NCI-H2081 treated with DMSO at 0.1 percent for 48 hours (cell line): Measurements from ENCODE around the gene ITGA4.

Experiments used
- DNase-seq: peaks from one replicate; lab custom pipeline; 2025; lab: John Stamatoyannopoulos, UW

The ITGA4 gene

DNA sequence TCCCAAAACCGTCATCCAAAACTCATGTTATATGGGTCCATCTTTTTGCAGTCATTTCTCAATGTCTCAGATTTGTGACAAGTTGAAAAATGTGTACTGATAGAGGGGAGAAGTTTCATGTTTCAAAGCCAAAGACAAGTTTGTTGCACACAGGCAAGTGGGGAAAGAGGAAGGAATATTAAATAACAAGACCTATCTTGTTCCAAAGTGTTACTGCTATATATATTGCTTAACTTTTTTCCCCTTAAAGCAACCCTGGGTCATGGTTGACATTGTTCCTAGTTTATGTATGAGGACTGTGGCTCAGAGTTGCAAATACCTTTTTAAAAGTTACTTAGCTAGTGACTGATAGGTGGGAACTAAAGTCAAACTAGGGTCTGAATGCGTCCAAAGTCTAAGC lies 1.7 kb downstream of the ITGA4 start:
- no peak for DNase-seq

DNA sequence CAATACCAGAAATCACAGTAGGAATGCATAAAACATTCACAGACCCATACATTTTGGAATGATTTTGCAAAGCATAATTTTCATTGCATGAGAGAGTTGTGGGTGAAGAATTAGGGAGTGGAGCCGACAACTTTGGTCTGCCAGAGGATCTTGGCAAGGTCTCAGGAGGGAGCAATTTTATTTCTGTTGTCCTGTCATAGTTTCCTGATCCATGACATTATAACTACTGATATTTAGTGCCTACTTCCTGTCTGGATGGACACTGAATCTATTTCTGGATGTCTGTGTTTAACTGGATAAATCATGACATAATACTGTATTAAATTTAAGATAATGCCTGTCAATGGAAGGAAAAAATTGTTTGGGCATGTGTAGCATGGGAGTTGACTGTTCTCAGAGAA lies 2.4 kb downstream of the ITGA4 start:
- DNase-seq: no peak

DNA sequence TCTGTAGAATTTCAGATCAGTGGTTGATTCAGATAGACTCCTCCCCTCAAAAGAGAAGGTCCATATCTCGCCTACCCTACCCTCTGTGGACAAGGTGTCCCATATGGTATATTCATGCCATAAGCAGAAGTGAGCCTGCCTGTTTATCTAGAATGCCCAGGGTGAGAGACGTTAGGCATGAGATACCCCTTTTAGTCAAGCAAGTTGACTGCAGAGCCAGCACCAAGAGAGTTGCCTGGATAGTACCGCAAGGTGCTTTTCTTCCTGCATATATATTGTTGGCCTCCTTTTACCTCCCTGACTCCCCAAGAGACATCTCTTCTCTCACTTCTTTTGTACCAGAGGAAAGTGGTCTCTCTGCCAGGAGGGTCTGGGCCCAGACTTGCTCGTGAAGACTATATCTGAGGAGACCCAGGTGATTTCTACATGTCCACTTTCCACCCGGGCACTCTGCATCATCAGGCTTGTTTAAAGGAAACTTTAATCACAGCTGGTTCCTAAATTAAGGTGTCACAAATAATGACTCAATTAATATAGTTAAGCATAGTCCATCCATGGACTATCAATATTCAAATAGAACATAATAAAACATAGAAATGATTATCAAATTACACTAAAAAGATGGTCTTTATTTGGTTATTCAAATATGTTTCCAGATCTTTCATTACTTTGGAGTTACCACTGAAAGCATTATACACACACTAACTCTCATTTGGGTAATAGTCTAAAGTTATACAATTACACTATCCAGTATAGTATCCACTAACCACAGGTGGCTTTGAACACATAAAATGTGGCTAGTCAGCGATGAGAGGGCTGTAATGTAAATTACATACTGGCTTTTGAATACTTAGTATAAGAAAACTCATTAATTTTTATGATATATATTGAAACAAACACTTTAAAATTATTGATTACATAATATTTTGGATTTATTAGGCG lies 4.1 kb downstream of the ITGA4 start:
- DNase-seq: no peak

DNA sequence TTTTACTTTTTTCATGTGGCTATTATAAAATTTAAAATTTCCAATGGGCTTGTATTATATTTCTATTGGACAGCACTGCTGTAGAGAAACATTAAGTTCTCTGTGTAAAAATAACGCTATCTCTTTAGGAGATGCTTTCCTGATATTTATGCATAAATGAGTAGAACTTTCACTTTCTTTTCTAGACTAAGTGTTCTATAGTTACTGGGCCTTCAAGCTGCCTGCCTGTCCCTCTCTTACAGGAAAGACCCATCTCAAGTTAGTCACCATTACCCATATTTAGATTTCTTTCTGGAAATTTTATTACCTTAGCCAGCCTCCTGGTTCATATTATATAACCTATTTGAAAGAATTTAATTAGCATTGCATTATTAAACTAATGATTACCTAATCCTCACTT lies 4.8 kb downstream of the ITGA4 start:
- DNase-seq: no peak

DNA sequence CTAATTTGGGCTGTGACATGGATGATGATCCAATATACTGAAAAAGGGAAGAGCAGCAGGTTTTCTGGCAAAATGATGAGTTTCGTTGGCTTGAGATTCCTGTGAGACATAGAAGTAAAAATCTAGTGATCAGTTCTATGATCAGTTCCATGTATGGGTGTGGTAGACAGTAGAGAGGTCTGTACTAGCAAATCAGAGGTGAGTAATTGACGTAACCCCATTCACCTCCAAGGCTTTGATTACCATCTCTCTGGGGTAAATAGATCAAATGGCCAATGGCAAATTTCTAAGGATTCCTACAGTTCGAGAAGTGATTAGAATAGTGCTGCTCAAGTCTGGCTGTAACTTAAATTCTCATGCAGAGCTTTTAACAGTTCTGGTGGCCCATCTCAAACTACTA lies 6.4 kb downstream of the ITGA4 start:
- DNase-seq: no peak

DNA sequence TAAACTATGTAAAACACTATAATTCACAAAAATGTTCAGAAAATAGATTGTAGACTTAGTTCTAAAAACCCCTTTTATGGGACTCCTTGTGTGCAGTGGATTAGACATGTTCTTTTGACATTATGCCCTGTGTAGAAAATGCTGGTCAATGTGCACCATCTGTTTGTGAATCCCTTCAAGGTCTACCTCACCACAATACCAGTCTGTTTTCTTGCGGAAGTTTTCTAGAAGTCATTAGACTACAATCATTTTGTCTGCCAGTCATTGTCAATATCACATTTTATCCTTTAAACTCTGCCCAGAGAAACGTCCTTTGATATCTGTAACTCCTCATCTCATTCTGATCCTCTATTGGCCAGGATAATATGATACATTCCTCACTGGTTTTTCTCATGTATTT lies 7.8 kb downstream of the ITGA4 start:
- no peak for DNase-seq

DNA sequence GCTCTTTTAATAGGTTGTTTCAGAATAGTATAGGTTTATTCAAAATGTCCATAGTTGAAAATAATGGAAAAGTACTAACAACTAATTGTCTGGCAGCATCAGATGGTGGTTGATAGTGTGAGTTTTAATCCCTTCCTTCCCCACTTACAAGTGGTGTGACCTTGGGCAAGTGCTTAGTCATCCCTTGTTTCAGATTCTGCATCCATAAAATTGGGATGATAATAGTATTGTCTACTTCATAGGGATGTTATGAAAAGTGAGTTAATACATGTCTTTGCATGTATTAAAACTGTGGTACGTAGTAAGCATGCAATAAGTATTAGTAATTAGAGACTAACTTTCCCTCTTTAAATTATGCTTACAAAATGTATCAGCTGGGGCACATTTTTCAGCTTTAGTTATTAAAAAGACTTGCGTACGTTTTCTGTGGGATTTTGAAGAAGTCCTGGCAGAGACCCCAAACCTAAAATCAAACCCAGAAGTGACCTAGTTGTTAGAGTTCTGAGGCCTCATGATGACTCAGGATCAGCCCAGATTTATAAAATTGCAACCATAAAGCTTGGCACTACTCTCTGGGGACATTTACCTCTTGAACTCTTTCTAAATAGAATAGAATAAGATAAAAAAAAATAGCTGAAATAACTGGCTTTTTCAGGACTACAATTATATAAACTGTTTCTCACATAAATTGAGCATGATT lies 8.6 kb downstream of the ITGA4 start:
- no peak for DNase-seq

DNA sequence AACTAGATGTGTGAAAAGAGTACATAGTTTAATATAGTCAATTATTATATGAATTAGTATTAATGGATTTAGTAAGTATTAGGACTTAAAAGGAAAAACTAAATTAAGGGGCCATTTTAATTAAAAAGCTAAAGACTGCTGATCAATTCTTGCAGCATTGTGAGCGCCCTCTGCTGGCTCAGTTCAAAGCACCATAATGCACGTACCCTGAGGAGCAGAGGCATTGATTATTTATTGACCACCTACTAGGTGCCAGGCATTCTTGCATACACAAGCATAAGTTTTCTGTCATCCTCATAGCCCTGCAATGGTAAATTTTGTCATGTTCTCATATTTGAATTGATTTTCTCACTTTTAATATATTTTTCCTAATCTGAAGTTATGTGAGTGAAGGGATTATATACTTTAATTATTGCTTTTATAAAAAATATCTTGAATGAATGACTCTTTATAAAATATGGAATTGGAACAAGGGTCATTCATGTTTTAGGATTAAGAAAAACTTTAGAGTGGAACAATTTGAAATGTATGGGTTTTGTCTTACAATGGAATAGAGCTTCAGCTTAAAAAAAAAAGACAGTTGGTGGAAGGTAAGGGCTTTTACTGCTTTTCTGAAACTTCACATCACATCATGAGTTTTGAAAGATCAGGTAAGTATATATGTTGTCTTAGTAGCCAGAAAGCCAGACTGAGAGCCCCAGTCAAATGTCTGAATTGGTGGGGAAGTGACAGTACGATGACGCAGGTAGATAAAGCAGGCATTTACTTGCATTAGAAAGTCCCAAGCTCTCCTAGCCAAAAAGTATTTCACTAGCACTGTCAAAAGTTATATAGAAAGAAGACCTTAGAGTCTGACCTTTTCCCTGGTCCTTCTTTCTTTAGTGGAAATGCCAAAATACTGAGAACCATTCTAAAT lies 9.7 kb downstream of the ITGA4 start:
- DNase-seq: no peak

DNA sequence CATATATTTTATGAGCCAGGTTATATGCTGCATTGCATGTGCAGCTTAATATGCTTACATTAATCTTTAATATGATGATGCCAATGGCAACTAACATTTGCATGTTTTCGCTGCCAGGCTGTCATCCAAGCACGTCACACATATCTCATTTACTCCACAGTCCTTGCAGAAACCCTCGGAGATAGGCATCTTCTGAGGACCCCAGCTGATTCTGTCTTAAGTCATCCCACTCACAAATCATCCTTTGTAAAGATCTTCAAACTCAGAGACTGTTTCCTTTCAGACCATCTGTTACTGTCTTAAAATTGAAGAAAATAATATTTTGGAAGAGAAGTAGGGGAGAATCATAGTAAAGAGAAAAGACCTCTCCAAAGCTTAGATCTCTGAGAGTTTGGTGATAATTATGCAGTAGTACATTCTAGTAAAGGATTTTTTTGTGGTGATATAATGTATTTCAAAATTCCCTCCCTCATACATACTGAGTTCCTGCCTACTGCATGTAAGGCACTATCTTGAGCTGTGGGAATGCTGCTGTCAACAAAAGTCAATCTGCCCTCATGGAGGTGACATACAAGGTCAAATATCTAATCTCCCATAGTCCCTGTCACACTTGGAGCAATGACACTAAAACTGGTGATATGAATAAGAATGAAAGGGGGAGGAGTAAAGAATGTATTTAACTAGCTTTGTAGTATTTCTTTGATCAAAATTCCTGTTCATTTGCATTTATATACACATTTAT lies 11.0 kb downstream of the ITGA4 start:
- DNase-seq: no peak

DNA sequence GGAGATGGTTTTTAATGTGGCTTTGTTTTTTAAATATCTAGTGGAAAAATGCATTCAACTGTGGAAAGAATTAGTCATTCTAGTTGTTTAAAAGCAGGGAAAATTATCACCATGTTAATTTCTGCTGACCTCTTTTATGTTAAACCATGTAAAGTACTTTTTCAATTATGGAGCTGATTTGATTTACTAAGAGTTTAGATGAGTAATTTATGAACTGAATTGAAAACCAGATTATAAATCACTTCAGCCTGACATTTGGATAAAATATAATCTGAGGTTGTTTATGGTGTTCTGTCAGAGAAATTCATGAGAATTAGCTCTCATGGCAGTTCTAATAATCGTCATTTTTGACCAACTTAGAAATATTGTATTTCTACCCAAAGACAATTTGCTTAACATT lies 11.6 kb downstream of the ITGA4 start:
- DNase-seq: no peak

DNA sequence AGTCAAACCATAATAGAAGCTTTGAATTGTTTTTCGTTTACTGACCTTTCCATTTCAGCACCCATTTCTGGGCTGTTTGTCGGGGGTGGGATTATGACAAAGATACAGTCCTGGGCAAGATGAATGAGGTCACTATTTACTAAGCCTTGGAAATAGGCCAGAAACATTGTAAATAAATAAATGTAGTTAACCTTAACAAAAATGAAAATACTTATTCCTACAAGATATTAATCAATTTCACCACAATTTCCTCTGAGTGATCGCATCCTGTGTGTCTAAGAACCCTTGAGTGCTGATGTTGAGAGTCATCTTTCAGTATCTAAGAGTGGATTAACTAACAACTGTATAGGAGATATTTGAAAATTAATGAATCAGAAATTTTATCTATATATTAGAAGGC lies 14.0 kb downstream of the ITGA4 start:
- no peak for DNase-seq

DNA sequence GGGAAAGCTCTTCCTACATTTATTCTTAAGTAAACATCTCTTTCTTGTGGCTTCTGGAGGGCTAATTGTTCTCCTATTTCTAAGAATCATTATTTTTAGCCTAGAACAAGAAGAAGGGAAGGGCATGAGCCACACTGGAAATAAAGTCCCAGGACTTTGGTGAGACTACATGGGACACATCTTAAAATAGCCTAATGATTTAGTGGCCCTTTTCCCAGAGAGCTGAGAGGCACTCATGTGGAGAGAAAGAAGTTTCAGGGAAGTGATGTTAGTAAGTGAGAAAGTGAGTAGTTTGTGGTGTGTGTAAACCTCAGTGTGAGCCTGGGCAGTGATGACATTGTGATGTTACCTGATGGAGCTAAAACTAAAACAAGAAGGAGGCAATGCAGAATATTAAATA lies 14.6 kb downstream of the ITGA4 start:
- DNase-seq: no peak

DNA sequence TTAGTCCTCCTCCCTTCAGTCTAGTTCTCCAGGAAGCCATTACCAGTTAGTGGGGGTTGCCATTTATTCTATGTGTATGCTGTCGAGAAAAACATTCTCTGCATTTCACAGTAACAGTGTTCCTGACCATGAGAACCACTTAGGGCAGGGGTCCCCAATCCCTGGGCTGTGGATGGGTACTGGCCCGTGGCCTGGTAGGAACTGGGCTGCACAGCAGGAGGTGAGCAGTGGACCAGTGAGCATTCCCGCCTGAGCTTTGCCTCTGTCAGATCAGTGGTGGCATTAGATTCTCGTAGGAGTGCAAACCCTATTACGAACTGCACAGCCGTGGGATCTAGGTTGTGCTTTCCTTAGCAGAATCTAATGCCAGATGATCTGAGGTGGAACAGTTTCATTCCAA lies 15.8 kb downstream of the ITGA4 start:
- DNase-seq: no peak

DNA sequence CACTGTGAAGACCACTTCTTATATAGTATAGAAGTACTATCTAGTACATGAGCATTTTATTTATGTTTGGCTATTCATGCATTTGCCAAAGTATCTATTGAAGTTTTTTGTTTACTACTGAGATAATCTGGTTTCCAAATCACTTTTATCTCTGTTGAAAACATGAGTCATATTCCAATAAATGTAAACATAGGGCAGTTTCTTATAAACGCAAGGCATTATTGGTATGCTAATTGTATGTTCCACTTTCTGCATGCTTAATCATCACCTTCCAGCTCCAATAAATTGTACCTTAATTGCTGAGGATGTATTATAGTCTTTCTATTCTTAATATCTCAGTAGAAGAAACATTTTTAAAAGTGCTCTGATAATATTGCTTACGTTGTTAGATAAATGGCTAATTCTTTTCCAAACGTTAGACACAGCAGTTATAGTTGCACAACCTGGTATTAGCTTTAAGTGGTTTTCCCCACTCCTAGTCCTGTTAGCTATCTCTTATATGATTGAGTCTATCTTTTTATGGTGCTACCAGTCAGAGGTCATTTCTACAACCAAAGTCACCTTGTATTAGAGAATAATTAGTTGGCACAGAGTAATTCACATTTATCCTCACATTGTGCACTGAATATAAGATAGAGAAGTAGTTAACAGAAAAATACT lies 17.2 kb downstream of the ITGA4 start:
- DNase-seq: no peak

DNA sequence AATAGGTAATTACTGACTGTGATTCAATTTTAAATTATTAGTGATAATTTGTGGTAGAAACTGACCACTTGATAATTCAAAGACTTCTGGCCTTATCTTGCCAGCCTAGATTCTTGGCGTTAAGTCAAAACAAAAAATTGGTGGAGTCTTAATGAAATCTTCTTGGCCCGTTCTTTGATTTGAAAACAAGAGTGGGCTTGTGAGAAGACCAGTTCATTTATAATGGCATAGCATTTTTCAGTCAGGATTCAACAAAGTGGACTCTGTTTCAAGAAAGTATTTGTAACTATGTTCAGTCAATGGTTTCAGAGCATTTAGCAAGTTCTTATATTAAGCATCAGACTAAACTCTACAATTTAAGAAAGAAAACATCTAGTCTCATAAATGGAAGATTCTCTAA lies 26.0 kb downstream of the ITGA4 start:
- no peak for DNase-seq

DNA sequence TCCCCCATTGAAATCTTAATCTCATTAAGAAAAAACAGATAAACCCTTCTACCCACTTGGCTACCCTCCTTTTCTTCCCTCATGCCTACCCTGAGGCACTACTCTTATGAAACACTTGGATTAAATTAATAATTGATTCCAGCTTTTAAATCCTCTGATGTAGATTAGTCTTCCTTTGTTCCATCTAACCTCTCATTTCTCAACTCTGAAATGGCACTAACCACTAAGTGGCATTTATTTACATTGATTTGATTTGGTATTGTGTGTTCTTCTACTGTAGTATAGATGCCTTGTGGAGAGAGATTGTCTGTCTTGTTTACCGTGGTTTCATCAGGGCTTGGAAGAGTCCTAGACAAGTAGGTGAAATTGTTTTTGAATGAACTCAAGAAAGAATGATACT lies 26.7 kb downstream of the ITGA4 start:
- DNase-seq: no peak

DNA sequence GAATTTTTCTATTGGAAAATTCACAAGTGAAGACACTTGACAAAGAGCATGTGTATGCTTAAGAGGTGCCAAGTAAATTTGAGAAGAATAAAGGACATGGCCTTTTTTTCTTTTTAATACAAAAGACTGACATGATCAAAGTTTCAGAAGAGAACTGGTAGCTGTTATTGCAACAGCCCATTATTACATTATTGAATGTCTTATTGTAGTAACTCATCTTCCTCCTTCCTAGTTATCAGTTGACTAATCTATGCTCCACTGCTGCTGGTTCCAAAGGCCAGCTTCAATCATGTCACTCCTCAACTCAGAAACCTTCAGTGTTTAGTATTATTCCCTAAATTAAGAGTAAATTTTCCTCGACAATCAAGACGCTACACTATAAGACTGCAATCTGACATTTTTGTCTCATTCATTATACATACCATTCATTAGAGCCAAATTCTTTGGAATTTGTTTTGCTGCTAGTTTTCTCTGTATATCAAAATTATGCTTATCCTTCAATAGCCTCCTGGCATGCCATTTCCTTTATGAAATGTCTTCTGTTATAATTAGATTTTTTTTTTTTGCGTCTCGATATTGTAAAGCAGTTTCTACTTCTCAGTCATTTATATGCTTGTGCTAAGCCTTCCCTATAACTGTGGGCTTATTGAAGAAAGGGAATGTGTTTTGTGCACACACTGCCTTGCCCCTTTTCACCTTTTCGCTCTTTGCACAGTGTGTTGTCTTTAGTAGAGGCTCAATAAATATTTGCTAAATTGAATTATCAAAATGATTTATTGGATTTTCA lies 27.9 kb downstream of the ITGA4 start:
- DNase-seq: no peak

DNA sequence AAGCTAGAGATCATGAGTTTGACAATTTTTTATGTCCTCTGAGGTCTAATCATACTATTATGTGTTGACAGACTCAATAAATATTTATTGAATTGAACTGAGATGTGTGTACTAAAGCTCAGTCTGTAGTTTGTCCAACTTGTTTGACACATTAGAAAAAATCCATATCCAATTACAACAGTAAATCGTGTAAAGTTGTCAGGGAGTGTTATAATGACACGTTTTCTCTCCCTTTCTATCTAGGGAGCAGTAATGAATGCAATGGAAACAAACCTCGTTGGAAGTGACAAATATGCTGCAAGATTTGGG lies 28.4 kb downstream of the ITGA4 start:
- no peak for DNase-seq

DNA sequence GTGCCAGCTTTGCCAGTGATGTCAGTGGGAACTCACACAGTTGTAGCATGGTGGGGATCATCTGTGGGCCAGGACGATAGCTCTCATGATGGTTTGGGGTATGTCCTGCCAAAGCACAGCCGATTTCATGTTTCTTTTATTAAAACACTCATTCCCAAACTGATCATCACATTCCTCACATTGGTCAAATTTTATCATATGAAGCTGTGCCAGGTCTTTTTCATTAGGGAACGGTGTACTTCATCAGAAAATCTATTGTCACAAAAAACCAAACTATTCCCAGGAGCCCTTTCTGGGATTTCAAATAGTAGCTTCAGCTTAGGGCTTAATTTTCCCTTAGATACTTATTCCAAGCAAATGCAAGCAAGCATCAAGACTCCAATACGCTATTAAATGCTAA lies 42.0 kb downstream of the ITGA4 start:
- DNase-seq: no peak

DNA sequence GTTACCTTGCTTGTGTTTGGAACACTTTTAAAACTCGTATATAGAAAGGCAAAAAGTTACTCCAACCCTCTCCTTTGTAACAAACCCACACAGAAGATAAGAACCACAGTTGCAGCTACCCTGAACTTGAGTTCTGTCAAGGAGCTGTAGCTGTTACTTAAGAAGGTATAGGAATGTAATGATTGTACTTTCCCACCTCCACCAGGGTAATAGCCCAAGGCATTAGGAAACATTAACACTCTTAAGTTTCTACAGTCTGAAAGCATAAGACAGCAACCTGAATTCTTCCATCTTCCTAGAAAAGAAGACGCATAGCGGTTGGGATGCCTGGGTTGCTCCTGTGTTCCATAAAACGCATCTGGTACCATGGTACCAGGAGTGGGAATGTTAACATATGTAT lies 43.0 kb downstream of the ITGA4 start:
- no peak for DNase-seq

DNA sequence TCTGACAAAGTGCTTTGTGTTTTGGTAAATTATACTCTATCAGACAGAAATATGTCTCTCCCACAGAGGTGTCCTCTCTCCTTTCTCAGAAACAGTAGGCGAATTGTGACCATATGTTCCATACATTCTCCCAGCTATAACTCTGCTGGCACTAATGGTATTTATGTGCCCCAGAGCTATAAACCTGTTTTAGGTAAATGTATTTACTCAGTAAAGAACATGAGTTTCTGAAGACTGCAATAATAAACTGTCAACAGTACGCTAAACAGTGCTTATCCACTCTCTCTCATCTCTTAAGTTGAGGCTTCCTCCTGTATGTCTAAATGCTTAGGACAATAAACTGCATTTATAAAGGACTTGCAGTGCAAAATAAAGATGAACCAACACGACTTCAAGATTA lies 58.5 kb downstream of the ITGA4 start:
- no peak for DNase-seq
